Measurements from ENCODE around the gene FLCN.

FLCN gene

DNA sequence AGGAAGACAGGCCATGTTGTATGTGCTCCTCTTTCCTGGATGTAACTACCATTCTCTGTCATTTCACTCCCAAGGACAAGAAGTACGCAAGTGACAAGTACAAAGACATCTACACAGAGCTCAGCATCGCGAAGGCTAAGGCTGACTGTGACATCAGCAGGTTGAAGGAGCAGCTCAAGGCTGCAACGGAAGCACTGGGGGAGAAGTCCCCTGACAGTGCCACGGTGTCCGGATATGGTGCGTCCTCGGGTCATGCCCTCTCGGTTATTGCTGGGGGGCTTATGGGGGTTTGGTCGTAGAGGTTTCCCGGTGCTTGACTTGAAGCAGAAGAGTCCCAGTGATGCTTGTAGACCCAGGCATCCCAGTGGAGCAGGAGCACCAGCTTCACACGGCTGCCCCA is 59.8 kb downstream of the FLCN start:
- no peak for DNase-seq (ENCODE audit: low read depth, low spot score)
- TF ChIP-seq, protein P1, sequence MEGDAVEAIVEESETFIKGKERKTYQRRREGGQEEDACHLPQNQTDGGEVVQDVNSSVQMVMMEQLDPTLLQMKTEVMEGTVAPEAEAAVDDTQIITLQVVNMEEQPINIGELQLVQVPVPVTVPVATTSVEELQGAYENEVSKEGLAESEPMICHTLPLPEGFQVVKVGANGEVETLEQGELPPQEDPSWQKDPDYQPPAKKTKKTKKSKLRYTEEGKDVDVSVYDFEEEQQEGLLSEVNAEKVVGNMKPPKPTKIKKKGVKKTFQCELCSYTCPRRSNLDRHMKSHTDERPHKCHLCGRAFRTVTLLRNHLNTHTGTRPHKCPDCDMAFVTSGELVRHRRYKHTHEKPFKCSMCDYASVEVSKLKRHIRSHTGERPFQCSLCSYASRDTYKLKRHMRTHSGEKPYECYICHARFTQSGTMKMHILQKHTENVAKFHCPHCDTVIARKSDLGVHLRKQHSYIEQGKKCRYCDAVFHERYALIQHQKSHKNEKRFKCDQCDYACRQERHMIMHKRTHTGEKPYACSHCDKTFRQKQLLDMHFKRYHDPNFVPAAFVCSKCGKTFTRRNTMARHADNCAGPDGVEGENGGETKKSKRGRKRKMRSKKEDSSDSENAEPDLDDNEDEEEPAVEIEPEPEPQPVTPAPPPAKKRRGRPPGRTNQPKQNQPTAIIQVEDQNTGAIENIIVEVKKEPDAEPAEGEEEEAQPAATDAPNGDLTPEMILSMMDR (IDR thresholded peaks at IDR 0.05; ENCODE audit: low read depth, low read length): no peak
- in situ Hi-C loops (cut with HindIII; ENCODE audit: low sequenced_read_pairs): no loop called here
- no peak overlapping the region for H3K4me3 ChIP-seq (ENCODE audit: low read depth, low read length)

DNA sequence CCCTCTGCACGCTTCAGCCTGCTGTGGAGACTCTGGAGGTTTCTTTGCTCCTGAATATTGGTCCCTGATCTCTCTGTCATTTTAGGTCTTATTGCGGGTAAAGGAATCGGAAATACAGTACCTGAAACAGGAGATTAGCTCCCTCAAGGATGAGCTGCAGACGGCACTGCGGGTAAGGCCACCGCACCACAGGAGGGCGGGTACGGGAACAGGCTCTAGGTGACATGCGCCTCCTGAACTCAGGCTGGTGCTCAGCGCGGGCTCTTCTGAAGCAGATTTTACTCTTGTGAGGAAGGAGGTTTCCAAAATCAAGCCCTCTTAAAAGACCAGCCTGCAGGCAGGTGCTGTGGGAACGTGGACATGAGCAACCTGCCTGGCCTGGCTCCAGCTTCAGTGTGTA is 60.6 kb downstream of the FLCN start:
- no peak overlapping the region for H3K4me3 ChIP-seq (ENCODE audit: low read depth, low read length)
- TF ChIP-seq, protein P1 (IDR thresholded peaks at IDR 0.05; ENCODE audit: low read depth, low read length): no peak
- in situ Hi-C loops (cut with HindIII; ENCODE audit: low sequenced_read_pairs): no loop called here
- DNase-seq (ENCODE audit: low read depth, low spot score): no peak

DNA sequence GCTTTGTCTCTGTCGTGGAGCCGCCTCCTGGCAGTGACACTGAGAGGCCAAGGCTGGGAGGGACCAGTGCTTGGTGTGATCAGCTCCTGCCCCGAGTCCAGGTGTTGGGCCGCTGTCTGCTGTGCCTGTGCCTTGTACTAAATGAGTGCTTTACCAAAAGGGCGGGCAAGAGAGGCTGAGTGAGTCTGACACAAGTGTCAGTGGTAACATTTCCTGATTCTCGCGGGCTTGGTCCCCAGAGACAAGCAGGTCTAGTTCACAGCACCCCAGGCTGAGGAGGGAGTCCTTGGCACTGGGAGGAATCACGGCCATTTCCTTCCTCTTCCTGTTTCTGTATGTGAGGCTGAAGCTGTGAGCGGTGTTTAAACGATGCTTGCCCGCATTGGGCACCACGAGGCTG is 61.1 kb downstream of the FLCN start:
- no peak overlapping the region for H3K4me3 ChIP-seq (ENCODE audit: low read depth, low read length)
- no peak for DNase-seq (ENCODE audit: low read depth, low spot score)
- in situ Hi-C loops (cut with HindIII; ENCODE audit: low sequenced_read_pairs): no loop called here
- TF ChIP-seq, protein P1 (IDR thresholded peaks at IDR 0.05; ENCODE audit: low read depth, low read length): no peak

DNA sequence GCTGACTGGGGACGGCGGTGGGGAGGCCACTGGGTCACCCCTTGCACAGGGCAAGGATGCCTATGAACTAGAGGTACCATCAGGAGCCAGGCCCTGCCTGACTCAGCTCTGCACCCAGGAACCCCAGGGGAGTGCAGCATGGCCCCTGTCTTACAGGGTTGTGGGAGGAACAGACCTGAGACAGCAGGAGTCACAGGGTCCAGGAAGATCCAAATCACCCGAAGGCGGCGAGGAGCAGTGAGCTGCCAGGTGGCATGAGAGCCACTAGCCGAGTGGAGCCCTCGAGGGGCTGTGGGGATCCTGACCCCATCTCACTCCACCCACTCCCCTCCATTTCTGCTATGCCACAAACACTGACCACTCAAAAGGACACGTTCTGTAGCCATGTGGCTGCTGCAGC is 61.6 kb downstream of the FLCN start:
- in situ Hi-C loops (cut with HindIII; ENCODE audit: low sequenced_read_pairs): no loop called here
- no peak overlapping the region for H3K4me3 ChIP-seq (ENCODE audit: low read depth, low read length)
- no peak for DNase-seq (ENCODE audit: low read depth, low spot score)

DNA sequence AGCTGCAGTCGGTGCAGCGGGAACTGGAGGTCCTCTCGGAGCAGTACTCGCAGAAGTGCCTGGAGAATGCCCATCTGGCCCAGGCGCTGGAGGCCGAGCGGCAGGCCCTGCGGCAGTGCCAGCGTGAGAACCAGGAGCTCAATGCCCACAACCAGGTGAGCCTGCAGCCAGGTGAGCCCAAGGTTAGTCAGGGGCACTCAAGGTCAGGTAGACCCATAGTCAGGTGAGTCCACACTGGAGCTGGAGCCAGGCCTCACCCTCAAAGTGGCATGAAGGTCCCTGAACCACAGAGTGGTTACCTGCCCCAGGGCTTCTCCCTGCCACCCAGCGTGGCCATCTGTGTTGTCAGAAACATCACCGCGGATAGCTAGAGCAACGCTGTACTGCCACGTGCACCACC is 63.0 kb downstream of the FLCN start:
- in situ Hi-C loops (cut with HindIII; ENCODE audit: low sequenced_read_pairs): no loop called here
- no peak for DNase-seq (ENCODE audit: low read depth, low spot score)
- TF ChIP-seq, protein P1 (IDR thresholded peaks at IDR 0.05; ENCODE audit: low read depth, low read length): no peak
- no peak overlapping the region for H3K4me3 ChIP-seq (ENCODE audit: low read depth, low read length)

More for the DNA sequence above, 61.6 kb downstream of the FLCN start:
- TF ChIP-seq, protein P1 (IDR thresholded peaks at IDR 0.05; ENCODE audit: low read depth, low read length): no peak

DNA sequence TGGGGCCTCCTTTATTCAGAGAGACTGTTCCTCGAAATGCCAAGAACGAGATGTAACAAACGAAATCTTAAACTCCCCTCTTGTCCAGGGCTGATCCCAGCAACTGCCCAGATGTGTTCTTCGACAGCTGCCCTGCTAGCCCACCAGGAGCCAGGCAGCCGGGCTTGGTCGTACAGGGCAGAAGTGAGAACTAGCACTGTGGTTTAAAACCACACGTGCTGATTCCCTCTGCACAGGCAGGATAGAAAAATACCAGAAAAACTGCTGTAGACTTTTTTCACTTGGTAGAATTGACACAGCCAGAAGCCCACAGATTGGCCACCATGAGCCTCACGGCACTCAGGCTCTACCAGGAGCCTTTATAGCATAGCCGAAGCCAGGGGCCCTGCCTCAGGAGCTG is 64.0 kb downstream of the FLCN start:
- no peak overlapping the region for H3K4me3 ChIP-seq (ENCODE audit: low read depth, low read length)
- TF ChIP-seq, protein P1 (IDR thresholded peaks at IDR 0.05; ENCODE audit: low read depth, low read length): no peak
- in situ Hi-C loops (cut with HindIII; ENCODE audit: low sequenced_read_pairs): no loop called here
- no peak for DNase-seq (ENCODE audit: low read depth, low spot score)

Data from astrocyte of the spinal cord (primary cell).